Suprapubic skin (tissue), 4 donors: ENCODE results near the gene KRT75. TPM values are rescaled to one million over a fixed set of nuclear protein-coding genes. Genes with fewer than 3 reads are reported as not detected.
A peak's percentile ranks its signal among the peaks of the same experiment; 100 is the strongest.

ENCODE experiments used
- DNase-seq, 2 donors: peaks; one replicate each; pipeline ENCODE4 v3.0.0-alpha.2; 2019; ENCODE audit warnings: low spot score in 2 of 2
- H3K27ac ChIP-seq: fragments of 200-600 bp; sonication (generic); one replicate; pipeline ENCODE4 v1.5.1; 2019
- H3K27me3 ChIP-seq: fragments of 200-600 bp; sonication (generic); one replicate; pipeline ENCODE4 v1.5.1; 2019
- H3K36me3 ChIP-seq: fragments of 200-600 bp; sonication (generic); one replicate; pipeline ENCODE4 v1.5.1; 2019
- H3K4me1 ChIP-seq: fragments of 200-600 bp; sonication (generic); one replicate; pipeline ENCODE4 v1.5.1; 2019
- H3K4me3 ChIP-seq: fragments of 200-600 bp; sonication (generic); one replicate; pipeline ENCODE4 v1.5.1; 2019; ENCODE audit warnings: mild to moderate bottlenecking
- H3K9me3 ChIP-seq: fragments of 200-600 bp; sonication (generic); one replicate; pipeline ENCODE4 v1.5.1; 2019
- CTCF ChIP-seq, 2 donors: fragments of 200-600 bp in 1 of 2; fragments of 450-650 bp in 1 of 2; sonication (generic) in 1 of 2; IDR thresholded peaks; one replicate each; pipeline ENCODE4 v1.5.1; 2016 to 2019; ENCODE audit warnings: antibody characterized with exemption in 2 of 2, mild to moderate bottlenecking in 1 of 2, moderate library complexity in 1 of 2
- EP300 ChIP-seq: sonication (generic); formaldehyde crosslinking; IDR thresholded peaks from one replicate; pipeline ENCODE4 v1.6.1; 2017; ENCODE audit warnings: antibody characterized with exemption
- POLR2A ChIP-seq, 2 donors: fragments of 450-650 bp; IDR thresholded peaks; one replicate each; pipeline ENCODE4 v1.6.1; 2017; ENCODE audit warnings: antibody characterized with exemption in 2 of 2, mild to moderate bottlenecking in 2 of 2, moderate library complexity in 2 of 2
- POLR2AphosphoS5 ChIP-seq, 3 donors: sonication (generic); formaldehyde crosslinking; IDR thresholded peaks; one replicate each; pipeline ENCODE4 v1.6.1; 2017; ENCODE audit warnings: antibody characterized with exemption in 3 of 3
- WGBS: methylation state at CpG from one replicate; pipeline ENCODE4 v1.1.5; 2018; 5-methylcytosine and 5-hydroxymethylcytosine counted together
- total RNA-seq, 4 donors: library from RNA; depleted of rRNA; stranded (reverse); fragments of >200 nt; gene quantifications; one replicate each; pipeline ENCODE4 v1.1.0, GENCODE V29; 2016

KRT75 gene
- total RNA-seq, 4 donors from 2014 or later, result 3.3 to 67.9 (median 21.2) TPM

GRCh38 chr12:52381206-52381605, 53.0 kb downstream of the KRT75 start:
- whole genome bisulfite sequencing, result 89% methylated on average over 8 of the region's 8 CpGs
- Histone ChIP-seq H3K27me3 (peaks cover 11% of the 10 kb centered on the region), H3K27ac (no peak overlapping the region), H3K9me3 (no peaks in the 10 kb centered on the region), H3K36me3 (no peaks in the 10 kb centered on the region), H3K4me3 (no peak overlapping the region), H3K4me1 (no peaks in the 10 kb centered on the region)
- TF ChIP-seq CTCF (IDR thresholded peaks at IDR 0.05) (no peak), POLR2A (IDR thresholded peaks at IDR 0.05) (no peak), POLR2AphosphoS5 (IDR thresholded peaks at IDR 0.05) (no peak)
- DNase-seq, result no peak

GRCh38 chr12:52380271-52380694, 53.9 kb downstream of the KRT75 start:
- Histone ChIP-seq H3K27me3 (peaks cover 10% of the 10 kb centered on the region), H3K9me3 (no peaks in the 10 kb centered on the region), H3K36me3 (no peaks in the 10 kb centered on the region), H3K4me3 (no peak overlapping the region), H3K4me1 (no peaks in the 10 kb centered on the region), H3K27ac (no peak overlapping the region)
- no peak for DNase-seq
- no peak for TF ChIP-seq EP300
- TF ChIP-seq CTCF (IDR thresholded peaks at IDR 0.05), result peak in 1 of 2 donors; percentile 51
- WGBS, result 25% methylated on average over 8 of the region's 15 CpGs

- Histone ChIP-seq H3K27ac (no peak overlapping the region), H3K27me3 (peaks cover 6% of the 10 kb centered on the region), H3K9me3 (no peaks in the 10 kb centered on the region), H3K36me3 (no peaks in the 10 kb centered on the region), H3K4me1 (no peaks in the 10 kb centered on the region), H3K4me3 (no peak overlapping the region)
- DNase-seq, result no peak
- TF ChIP-seq POLR2AphosphoS5 (IDR thresholded peaks at IDR 0.05) (no peak), EP300 (no peak)
- 92% methylated on average over 6 of the region's 6 CpGs for WGBS
These were observed 54.6 kb downstream of the KRT75 start for GRCh38 chr12:52379536-52379935.

GRCh38 chr12:52378091-52378490, 56.1 kb downstream of the KRT75 start:
- DNase-seq, result peak in 1 of 2 donors; percentile 56
- H3K27me3 ChIP-seq, result peaks cover 6% of the 10 kb centered on the region
- H3K36me3 ChIP-seq, result no peaks in the 10 kb centered on the region
- no peak for TF ChIP-seq POLR2AphosphoS5 (IDR thresholded peaks at IDR 0.05)
- no peaks in the 10 kb centered on the region for H3K4me1 ChIP-seq
- H3K9me3 ChIP-seq, result no peaks in the 10 kb centered on the region
- no peak overlapping the region for H3K4me3 ChIP-seq
- no peak overlapping the region for H3K27ac ChIP-seq
- WGBS, result 81% methylated on average over 16 of the region's 19 CpGs

- H3K9me3 ChIP-seq, result no peaks in the 10 kb centered on the region
- WGBS, result 88% methylated on average over 3 of the region's 8 CpGs
- DNase-seq, result peak in 1 of 2 donors; percentile 52
These were observed 56.9 kb downstream of the KRT75 start for GRCh38 chr12:52377266-52377665.

More at GRCh38 chr12:52377266-52377665, 56.9 kb downstream of the KRT75 start:
- Histone ChIP-seq H3K36me3 (no peaks in the 10 kb centered on the region), H3K4me3 (no peak overlapping the region), H3K27ac (no peak overlapping the region), H3K27me3 (peaks cover 6% of the 10 kb centered on the region), H3K4me1 (peaks cover 2% of the 10 kb centered on the region)
- no peak for TF ChIP-seq EP300
- TF ChIP-seq POLR2A (IDR thresholded peaks at IDR 0.05), result no peak
- TF ChIP-seq POLR2AphosphoS5 (IDR thresholded peaks at IDR 0.05), result no peak
- no peak for TF ChIP-seq CTCF (IDR thresholded peaks at IDR 0.05)

Other genes starting within 250 kb of the KRT75 start
- 100 to 1,000 TPM in 3 of 4 donors, 10 to 100 TPM in 1; 78.6 to 293 (median 185) TPM for gene KRT80, start 242.4 kb downstream of the KRT75 start, total RNA-seq
- 100 to 1,000 TPM in 3 of 4 donors, 10 to 100 TPM in 1; 95.8 to 176 (median 123) TPM for gene KRT7, start 201.1 kb downstream of the KRT75 start, total RNA-seq
- 100 to 1,000 TPM in 1 of 4 donors, 10 to 100 TPM in 2, 1 to 10 TPM in 1; 1.0 to 289 (median 37.0) TPM for gene KRT86, start 159.7 kb downstream of the KRT75 start, total RNA-seq
- gene KRT81, start 142.8 kb downstream of the KRT75 start, total RNA-seq, result 100 to 1,000 TPM in 1 of 4 donors, 10 to 100 TPM in 2, under 1 TPM in 1; 0.72 to 346 (median 21.0) TPM
- gene KRT83, start 113.0 kb downstream of the KRT75 start, total RNA-seq, result 10 to 100 TPM in 3 of 4 donors, not detected in 1; 10.3 to 97.1 (median 33.9) TPM
- gene KRT85, start 66.9 kb downstream of the KRT75 start, total RNA-seq, result 100 to 1,000 TPM in 2 of 4 donors, 10 to 100 TPM in 1, 1 to 10 TPM in 1; 4.2 to 766 (median 96.1) TPM
- gene KRT84, start 48.7 kb downstream of the KRT75 start, total RNA-seq, result 1 to 10 TPM in 1 of 4 donors, under 1 TPM in 2, not detected in 1; 0.49 to 2.1 (median 0.65) TPM
- 10 to 100 TPM in 1 of 4 donors, 1 to 10 TPM in 3; 1.3 to 40.7 (median 7.6) TPM for gene KRT82, start 28.0 kb downstream of the KRT75 start, total RNA-seq
- 100 to 1,000 TPM in 3 of 4 donors, 10 to 100 TPM in 1; 44.8 to 765 (median 249) TPM for gene KRT6B, start 17.8 kb upstream of the KRT75 start, total RNA-seq
- 10 to 100 TPM in 2 of 4 donors, 1 to 10 TPM in 1, not detected in 1; 7.8 to 23.7 (median 14.8) TPM for gene KRT6C, start 39.4 kb upstream of the KRT75 start, total RNA-seq
- gene KRT6A, start 58.9 kb upstream of the KRT75 start, total RNA-seq, result 1,000 to 10,000 TPM in 1 of 4 donors, 100 to 1,000 TPM in 2, 10 to 100 TPM in 1; 57.7 to 1,258 (median 594) TPM
- gene KRT5, start 86.0 kb upstream of the KRT75 start, total RNA-seq, result 1,000 to 10,000 TPM; 3,026 to 9,625 (median 8,067) TPM
- 100 to 1,000 TPM in 1 of 4 donors, 10 to 100 TPM in 2, 1 to 10 TPM in 1; 5.5 to 231 (median 70.8) TPM for gene KRT71, start 118.8 kb upstream of the KRT75 start, total RNA-seq
- 10 to 100 TPM in 3 of 4 donors, 1 to 10 TPM in 1; 2.0 to 44.4 (median 21.2) TPM for gene KRT74, start 139.5 kb upstream of the KRT75 start, total RNA-seq
- gene KRT72, start 167.1 kb upstream of the KRT75 start, total RNA-seq, result 10 to 100 TPM in 1 of 4 donors, 1 to 10 TPM in 3; 2.0 to 19.2 (median 8.8) TPM
- 10 to 100 TPM in 3 of 4 donors, 1 to 10 TPM in 1; 8.7 to 27.4 (median 17.5) TPM for gene KRT73, start 184.2 kb upstream of the KRT75 start, total RNA-seq
- gene KRT2, start 217.8 kb upstream of the KRT75 start, total RNA-seq, result 1,000 to 10,000 TPM in 2 of 4 donors, 100 to 1,000 TPM in 2; 357 to 1,953 (median 1,221) TPM
- 1,000 to 10,000 TPM; 4,815 to 9,656 (median 5,822) TPM for gene KRT1, start 246.0 kb upstream of the KRT75 start, total RNA-seq